ENCODE data around the gene ACKR2.

ACKR2 gene

GRCh38 chr3:42809202-42809601 is at the start of gene ACKR2:
Gene ACKR2 (plus strand): TSS chr3:42809445. CDS start chr3:42864503, 55,058 bp downstream.
- H3K4me3 ChIP-seq (IDR thresholded peaks at IDR 0.05; ENCODE audit: insufficient read depth, low read depth, low read length): no peak within 1 kb of the TSS
- H3K79me2 ChIP-seq (ENCODE audit: insufficient read depth, low read depth): no peaks in the 10 kb centered on the region
- H3K36me3 ChIP-seq (ENCODE audit: insufficient read depth): no peaks in the 10 kb centered on the region
- no peaks in the 10 kb centered on the region for H3K27me3 ChIP-seq (ENCODE audit: insufficient read depth, low read depth)
- no peak within 1 kb of the TSS for H3K9ac ChIP-seq
- TF ChIP-seq, protein P1, sequence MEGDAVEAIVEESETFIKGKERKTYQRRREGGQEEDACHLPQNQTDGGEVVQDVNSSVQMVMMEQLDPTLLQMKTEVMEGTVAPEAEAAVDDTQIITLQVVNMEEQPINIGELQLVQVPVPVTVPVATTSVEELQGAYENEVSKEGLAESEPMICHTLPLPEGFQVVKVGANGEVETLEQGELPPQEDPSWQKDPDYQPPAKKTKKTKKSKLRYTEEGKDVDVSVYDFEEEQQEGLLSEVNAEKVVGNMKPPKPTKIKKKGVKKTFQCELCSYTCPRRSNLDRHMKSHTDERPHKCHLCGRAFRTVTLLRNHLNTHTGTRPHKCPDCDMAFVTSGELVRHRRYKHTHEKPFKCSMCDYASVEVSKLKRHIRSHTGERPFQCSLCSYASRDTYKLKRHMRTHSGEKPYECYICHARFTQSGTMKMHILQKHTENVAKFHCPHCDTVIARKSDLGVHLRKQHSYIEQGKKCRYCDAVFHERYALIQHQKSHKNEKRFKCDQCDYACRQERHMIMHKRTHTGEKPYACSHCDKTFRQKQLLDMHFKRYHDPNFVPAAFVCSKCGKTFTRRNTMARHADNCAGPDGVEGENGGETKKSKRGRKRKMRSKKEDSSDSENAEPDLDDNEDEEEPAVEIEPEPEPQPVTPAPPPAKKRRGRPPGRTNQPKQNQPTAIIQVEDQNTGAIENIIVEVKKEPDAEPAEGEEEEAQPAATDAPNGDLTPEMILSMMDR (conservative IDR thresholded peaks at IDR 0.05; ENCODE audit: low read depth, low read length): no peak
- H2AFZ ChIP-seq (ENCODE audit: low read depth): no peak within 1 kb of the TSS
- H3K4me2 ChIP-seq: no peak within 1 kb of the TSS
- H3K4me1 ChIP-seq (ENCODE audit: low read depth, poor library complexity, severe bottlenecking): no peaks in the 10 kb centered on the region
- H3K27ac ChIP-seq: no peak within 1 kb of the TSS
- H4K20me1 ChIP-seq (ENCODE audit: insufficient read depth): no peaks in the 10 kb centered on the region

GRCh38 chr3:42762046-42762724 is 47.1 kb upstream of the ACKR2 start:
- Histone ChIP-seq H3K27me3 (ENCODE audit: insufficient read depth, low read depth) (no peaks in the 10 kb centered on the region), H4K20me1 (ENCODE audit: insufficient read depth) (no peaks in the 10 kb centered on the region), H3K4me2 (no peak overlapping the region), H3K79me2 (ENCODE audit: insufficient read depth, low read depth) (no peaks in the 10 kb centered on the region), H3K27ac (no peak overlapping the region), H3K4me3 (IDR thresholded peaks at IDR 0.05; ENCODE audit: insufficient read depth, low read depth, low read length) (no peak overlapping the region), H2AFZ (ENCODE audit: low read depth) (no peak overlapping the region), H3K36me3 (ENCODE audit: insufficient read depth) (no peaks in the 10 kb centered on the region), H3K9ac (no peak overlapping the region), H3K4me1 (ENCODE audit: low read depth, poor library complexity, severe bottlenecking) (no peaks in the 10 kb centered on the region)
- TF ChIP-seq, protein P1 (conservative IDR thresholded peaks at IDR 0.05; ENCODE audit: low read depth, low read length): no peak

GRCh38 chr3:42763021-42763420 is 46.2 kb upstream of the ACKR2 start:
- Histone ChIP-seq H3K4me2 (no peak overlapping the region), H3K79me2 (ENCODE audit: insufficient read depth, low read depth) (no peaks in the 10 kb centered on the region), H3K36me3 (ENCODE audit: insufficient read depth) (no peaks in the 10 kb centered on the region), H3K9ac (no peak overlapping the region), H3K4me1 (ENCODE audit: low read depth, poor library complexity, severe bottlenecking) (no peaks in the 10 kb centered on the region), H3K27me3 (ENCODE audit: insufficient read depth, low read depth) (no peaks in the 10 kb centered on the region), H3K4me3 (IDR thresholded peaks at IDR 0.05; ENCODE audit: insufficient read depth, low read depth, low read length) (no peak overlapping the region), H2AFZ (ENCODE audit: low read depth) (no peak overlapping the region), H4K20me1 (ENCODE audit: insufficient read depth) (no peaks in the 10 kb centered on the region), H3K27ac (no peak overlapping the region)
- TF ChIP-seq, protein P1 (conservative IDR thresholded peaks at IDR 0.05; ENCODE audit: low read depth, low read length): no peak

DNA sequence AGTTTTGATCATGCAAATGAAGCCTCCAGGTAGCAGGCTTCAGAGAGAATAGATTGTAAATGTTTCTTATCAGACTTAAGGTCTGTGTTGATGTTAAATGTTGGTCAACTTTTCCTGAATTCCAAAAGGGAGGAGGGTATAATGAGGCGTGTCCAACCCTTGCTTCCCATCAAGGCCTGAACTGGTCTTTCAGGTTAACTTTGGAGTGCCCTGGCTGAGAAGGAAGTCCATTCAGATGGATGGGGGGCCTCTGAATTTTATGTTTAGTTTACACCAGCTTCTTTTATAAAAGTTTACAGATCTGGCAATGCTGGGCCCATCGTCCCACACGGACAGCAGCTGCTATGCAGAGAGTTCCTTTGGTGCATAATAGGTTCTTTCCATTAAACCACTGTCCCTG is 45.1 kb upstream of the ACKR2 start:
- H3K27ac ChIP-seq: no peak overlapping the region
- H3K9ac ChIP-seq: no peak overlapping the region
- H3K27me3 ChIP-seq (ENCODE audit: insufficient read depth, low read depth): no peaks in the 10 kb centered on the region
- H3K4me3 ChIP-seq (IDR thresholded peaks at IDR 0.05; ENCODE audit: insufficient read depth, low read depth, low read length): no peak overlapping the region
- no peak overlapping the region for H3K4me2 ChIP-seq
- H2AFZ ChIP-seq (ENCODE audit: low read depth): no peak overlapping the region
- TF ChIP-seq, protein P1 (conservative IDR thresholded peaks at IDR 0.05; ENCODE audit: low read depth, low read length): no peak
- no peaks in the 10 kb centered on the region for H4K20me1 ChIP-seq (ENCODE audit: insufficient read depth)
- H3K4me1 ChIP-seq (ENCODE audit: low read depth, poor library complexity, severe bottlenecking): no peaks in the 10 kb centered on the region
- H3K79me2 ChIP-seq (ENCODE audit: insufficient read depth, low read depth): no peaks in the 10 kb centered on the region
- H3K36me3 ChIP-seq (ENCODE audit: insufficient read depth): no peaks in the 10 kb centered on the region

Data from KMS-11 (cell line).